ENCODE data around the gene TRAPPC3L. TPM values are rescaled to one million over a fixed set of nuclear protein-coding genes. Genes with fewer than 3 reads are reported as not detected.

The TRAPPC3L gene
- total and polyA plus RNA-seq, 9 of the 15 experiments (the other 6 are each of a cell fraction or from before 2014, with no cell fraction given) = not detected

DNA sequence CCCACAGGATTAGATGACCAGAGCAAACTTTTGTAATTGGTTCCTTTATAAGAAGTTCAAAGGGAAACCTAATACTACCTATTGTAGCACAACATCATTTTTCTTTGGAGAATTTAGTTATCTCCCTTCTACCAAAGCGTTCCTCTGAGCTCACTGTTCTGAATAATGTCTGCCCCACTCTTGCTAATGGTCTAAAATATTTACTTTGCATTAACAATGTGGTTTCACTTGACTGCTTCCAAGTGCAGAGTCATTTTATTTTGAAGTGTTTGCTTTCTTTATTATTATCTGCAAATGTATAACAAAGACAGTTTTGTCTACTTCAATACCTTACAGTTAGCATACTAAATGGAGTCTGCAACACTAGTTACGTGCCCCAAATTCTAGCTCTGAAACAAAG lies 15.0 kb downstream of the TRAPPC3L start:
- no TSS peak for BruUV-seq (replicated peaks)
- H3K9me3 ChIP-seq (replicated peaks; ENCODE audit: control insufficient read depth, insufficient read depth, low read depth, low read length) = no peaks in the 10 kb centered on the region
- POLR2A ChIA-PET = no interaction called here
- H3K79me2 ChIP-seq (ENCODE audit: control insufficient read depth, insufficient read depth, low read length) = no peaks in the 10 kb centered on the region
- no peak for DNase-seq (ENCODE audit: extremely low read depth in 1 of 4, low spot score in 3 of 4)
- H2AFZ ChIP-seq (ENCODE audit: low read depth, low read length) = no peak overlapping the region
- CTCF ChIA-PET (ENCODE audit: low intra/inter-chr PET ratio) = interaction anchor here (1.6 kb wide), 1 partner anchor 243 kb away, joined by 3 read pairs; no protein-coding TSS in a partner anchor
- H3K4me2 ChIP-seq (ENCODE audit: insufficient read depth, low read length) = no peak overlapping the region
- ATAC-seq = no peak
- no peak overlapping the region for H3K27ac ChIP-seq (ENCODE audit: extremely low read depth, low read depth, low read length)
- H4K20me1 ChIP-seq (replicated peaks; ENCODE audit: control insufficient read depth, insufficient read depth, low read length) = no peaks in the 10 kb centered on the region
- in situ Hi-C loops (cut with MboI) = loop anchor here (10.0 kb wide), 1 partner anchor 266 kb away; no protein-coding TSS in a partner anchor
- no peaks in the 10 kb centered on the region for H3K36me3 ChIP-seq (ENCODE audit: control insufficient read depth, insufficient read depth, low read length)
- H3K4me1 ChIP-seq (replicated peaks in 1 of 2; ENCODE audit: control insufficient read depth in 2 of 2, insufficient read depth in 2 of 2, low read length in 2 of 2) = peaks cover 0 to 2% of the 10 kb centered on the region in 2 experiments; a peak in 1 of 5 replicates
- no peak overlapping the region for H3K4me3 ChIP-seq
- H3K9ac ChIP-seq (ENCODE audit: insufficient read depth in 1 of 2, low read depth in 2 of 2, low read length in 2 of 2) = no peak overlapping the region
- no peak for FAIRE-seq
- H3K27me3 ChIP-seq (ENCODE audit: control insufficient read depth in 2 of 2, insufficient read depth in 2 of 2, low read length in 2 of 2) = peaks cover 0 to 4% of the 10 kb centered on the region in 2 experiments; a peak in 2 of 5 replicates
- 4% methylated on average over 2 of the region's 2 CpGs for WGBS (ENCODE audit: insufficient coverage, low coverage, missing lambda C conversion rate)
- intact Hi-C loops (cut with micrococcal nuclease) = no loop called here
- H3K9me1 ChIP-seq (ENCODE audit: control insufficient read depth, insufficient read depth, low read length) = no peaks in the 10 kb centered on the region
- TF ChIP-seq NCOA2 (IDR thresholded peaks at IDR 0.05; ENCODE audit: partially characterized antibody in 2 of 2) (no peak), PKNOX1 (IDR thresholded peaks at IDR 0.05) (no peak), NONO (IDR thresholded peaks at IDR 0.05; ENCODE audit: low read depth in 2 of 2, low read length in 1 of 2) (no peak), RERE (CRISPR knock-in tag; IDR thresholded peaks at IDR 0.05; ENCODE audit: borderline replicate concordance) (no peak)
- TF ChIP-seq, protein P1, sequence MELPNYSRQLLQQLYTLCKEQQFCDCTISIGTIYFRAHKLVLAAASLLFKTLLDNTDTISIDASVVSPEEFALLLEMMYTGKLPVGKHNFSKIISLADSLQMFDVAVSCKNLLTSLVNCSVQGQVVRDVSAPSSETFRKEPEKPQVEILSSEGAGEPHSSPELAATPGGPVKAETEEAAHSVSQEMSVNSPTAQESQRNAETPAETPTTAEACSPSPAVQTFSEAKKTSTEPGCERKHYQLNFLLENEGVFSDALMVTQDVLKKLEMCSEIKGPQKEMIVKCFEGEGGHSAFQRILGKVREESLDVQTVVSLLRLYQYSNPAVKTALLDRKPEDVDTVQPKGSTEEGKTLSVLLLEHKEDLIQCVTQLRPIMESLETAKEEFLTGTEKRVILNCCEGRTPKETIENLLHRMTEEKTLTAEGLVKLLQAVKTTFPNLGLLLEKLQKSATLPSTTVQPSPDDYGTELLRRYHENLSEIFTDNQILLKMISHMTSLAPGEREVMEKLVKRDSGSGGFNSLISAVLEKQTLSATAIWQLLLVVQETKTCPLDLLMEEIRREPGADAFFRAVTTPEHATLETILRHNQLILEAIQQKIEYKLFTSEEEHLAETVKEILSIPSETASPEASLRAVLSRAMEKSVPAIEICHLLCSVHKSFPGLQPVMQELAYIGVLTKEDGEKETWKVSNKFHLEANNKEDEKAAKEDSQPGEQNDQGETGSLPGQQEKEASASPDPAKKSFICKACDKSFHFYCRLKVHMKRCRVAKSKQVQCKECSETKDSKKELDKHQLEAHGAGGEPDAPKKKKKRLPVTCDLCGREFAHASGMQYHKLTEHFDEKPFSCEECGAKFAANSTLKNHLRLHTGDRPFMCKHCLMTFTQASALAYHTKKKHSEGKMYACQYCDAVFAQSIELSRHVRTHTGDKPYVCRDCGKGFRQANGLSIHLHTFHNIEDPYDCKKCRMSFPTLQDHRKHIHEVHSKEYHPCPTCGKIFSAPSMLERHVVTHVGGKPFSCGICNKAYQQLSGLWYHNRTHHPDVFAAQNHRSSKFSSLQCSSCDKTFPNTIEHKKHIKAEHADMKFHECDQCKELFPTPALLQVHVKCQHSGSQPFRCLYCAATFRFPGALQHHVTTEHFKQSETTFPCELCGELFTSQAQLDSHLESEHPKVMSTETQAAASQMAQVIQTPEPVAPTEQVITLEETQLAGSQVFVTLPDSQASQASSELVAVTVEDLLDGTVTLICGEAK (IDR thresholded peaks at IDR 0.05) = no peak
- TF ChIP-seq, protein P1 (CRISPR knock-in tag; IDR thresholded peaks at IDR 0.05) = no peak
